ENCODE measurements around the gene KCNH2. TPM values are rescaled to one million over a fixed set of nuclear protein-coding genes. Genes with fewer than 3 reads are reported as not detected.
A peak's percentile ranks its signal among the peaks of the same experiment; 100 is the strongest.

Gene KCNH2
- total RNA-seq, 1 experiment from 2014 or later, result 0.84 TPM

- BruUV-seq (replicated peaks), result no TSS peak
- H3K4me2 ChIP-seq (ENCODE audit: low read length), result no peak overlapping the region
- no peak overlapping the region for H3K9ac ChIP-seq (ENCODE audit: low read length)
- ATAC-seq (no peak), DNase-seq (no peak)
- intact Hi-C loops (cut with micrococcal nuclease), result loop anchor here (5.0 kb wide), 1 partner anchor 212 kb away; no protein-coding TSS in a partner anchor
- H3K36me3 ChIP-seq (ENCODE audit: low read depth, low read length), result no peaks in the 10 kb centered on the region
- no peaks in the 10 kb centered on the region for H3K79me2 ChIP-seq (ENCODE audit: low read length)
- no peaks in the 10 kb centered on the region for H3K27me3 ChIP-seq (ENCODE audit: low read length)
- ChIA-PET POLR2A (ENCODE audit: unreplicated experiment) (no interaction called here), CTCF (interaction anchor here (0.6 to 0.8 kb wide), 3 partner anchors 27 to 188 kb away, joined by 3 to 4 read pairs (median 3); no protein-coding TSS in a partner anchor)
- no peaks in the 10 kb centered on the region for H3F3A ChIP-seq (ENCODE audit: low read length, unreplicated experiment)
- H3K4me3 ChIP-seq (ENCODE audit: low read length), result no peak overlapping the region
- no peak overlapping the region for H3K27ac ChIP-seq (ENCODE audit: low read length)
- no peaks in the 10 kb centered on the region for H3K9me2 ChIP-seq (replicated peaks; ENCODE audit: low read length)
- H3K4me1 ChIP-seq (ENCODE audit: insufficient read depth, low read length), result peaks cover 6% of the 10 kb centered on the region
- no peak overlapping the region for H2AFZ ChIP-seq (ENCODE audit: low read length)
- 0 out of 2 replicates have a peak, but pooled peaks cover 6% of the 10 kb centered on the region for H3K9me3 ChIP-seq (ENCODE audit: low read length)
- H4K20me1 ChIP-seq (ENCODE audit: low read length), result no peaks in the 10 kb centered on the region
- TF ChIP-seq EZH2phosphoT487 (IDR thresholded peaks at IDR 0.05; ENCODE audit: borderline replicate concordance, low read length), result no peak
- no peak for TF ChIP-seq CTCF (conservative IDR thresholded peaks at IDR 0.05; ENCODE audit: low read depth, low read length)
- TF ChIP-seq EZH2 (IDR thresholded peaks at IDR 0.05; ENCODE audit: low read length, unreplicated experiment), result no peak
Observed at GRCh38 chr7:150989456-150989855, 11.3 kb upstream of the KCNH2 start.

GRCh38 chr7:150988230-150989226, 10.4 kb upstream of the KCNH2 start:
- Histone ChIP-seq H3F3A (ENCODE audit: low read length, unreplicated experiment) (no peaks in the 10 kb centered on the region), H3K9me3 (ENCODE audit: low read length) (0 out of 2 replicates have a peak, but pooled peaks cover 6% of the 10 kb centered on the region), H3K4me2 (ENCODE audit: low read length) (peak overlapping the region; percentile 39), H3K9ac (ENCODE audit: low read length) (no peak overlapping the region), H2AFZ (ENCODE audit: low read length) (no peak overlapping the region), H3K36me3 (ENCODE audit: low read depth, low read length) (no peaks in the 10 kb centered on the region), H3K27ac (ENCODE audit: low read length) (no peak overlapping the region), H3K4me3 (ENCODE audit: low read length) (no peak overlapping the region), H3K79me2 (ENCODE audit: low read length) (no peaks in the 10 kb centered on the region), H3K4me1 (ENCODE audit: insufficient read depth, low read length) (peaks cover 6% of the 10 kb centered on the region), H4K20me1 (ENCODE audit: low read length) (no peaks in the 10 kb centered on the region), H3K27me3 (ENCODE audit: low read length) (no peaks in the 10 kb centered on the region), H3K9me2 (replicated peaks; ENCODE audit: low read length) (no peaks in the 10 kb centered on the region)
- TF ChIP-seq EZH2 (IDR thresholded peaks at IDR 0.05; ENCODE audit: low read length, unreplicated experiment) (no peak), CTCF (conservative IDR thresholded peaks at IDR 0.05; ENCODE audit: low read depth, low read length) (peak; percentile 68)
- ChIA-PET POLR2A (ENCODE audit: unreplicated experiment) (interaction anchor here (0.6 kb wide), 1 partner anchor 12 kb away, joined by 19 read pairs; no protein-coding TSS in a partner anchor), CTCF (interaction anchor here (0.6 to 0.8 kb wide), 4 partner anchors 26 to 189 kb away, joined by 3 to 4 read pairs (median 3); no protein-coding TSS in a partner anchor)
- no TSS peak for BruUV-seq (replicated peaks)
- intact Hi-C loops (cut with micrococcal nuclease), result loop anchor here (5.0 kb wide), 1 partner anchor 211 kb away; no protein-coding TSS in a partner anchor
- DNase-seq, result peak; percentile 37
- ATAC-seq, result peak; percentile 55
